Fibroblast of lung (primary cell): ENCODE measurements around the gene RAB20. TPM values are rescaled to one million over a fixed set of nuclear protein-coding genes. Genes with fewer than 3 reads are reported as not detected.

Source experiments
- DNase-seq, 2 donors: peaks; one replicate each; pipeline versions ENCODE4 v3.0.0 to v3.0.0-alpha.2; 2010; ENCODE audit warnings: low read depth in 2 of 2
- H2AFZ ChIP-seq: 2 replicates; pipeline ENCODE4 v1.5.1; 2012; ENCODE audit warnings: low read length, control low read depth, inconsistent platforms
- H3K27ac ChIP-seq: 2 replicates; pipeline ENCODE4 v1.5.1; 2011; ENCODE audit warnings: low read length, control low read depth; ENCODE audit not compliant: insufficient read depth
- H3K27me3 ChIP-seq: 2 replicates; pipeline ENCODE4 v1.5.1; 2011; ENCODE audit warnings: mild to moderate bottlenecking, low read length; ENCODE audit not compliant: control insufficient read depth, insufficient read depth
- H3K36me3 ChIP-seq: 2 replicates; pipeline ENCODE4 v1.5.1; 2011; ENCODE audit warnings: low read length; ENCODE audit not compliant: control insufficient read depth, insufficient read depth
- H3K4me1 ChIP-seq: 2 replicates; pipeline ENCODE4 v1.5.1; 2011; ENCODE audit warnings: low read length; ENCODE audit not compliant: control insufficient read depth, insufficient read depth; ENCODE audit errors: extremely low read depth
- H3K4me2 ChIP-seq: 2 replicates; pipeline ENCODE4 v1.5.1; 2011; ENCODE audit warnings: low read length, control low read depth; ENCODE audit not compliant: insufficient read depth; ENCODE audit errors: extremely low read depth
- H3K4me3 ChIP-seq, 4 experiments: fragments of 200-600 bp in 1 of 4; sonication (generic) in 1 of 4; replicated peaks in 1 of 4; 2 replicates each; pipeline ENCODE4 v1.5.1; 2011 to 2016; ENCODE audit warnings: low read length in 4 of 4, low read depth in 3 of 4, mild to moderate bottlenecking in 3 of 4, control low read depth in 2 of 4, inconsistent platforms in 1 of 4, mixed read lengths in 1 of 4; ENCODE audit not compliant: insufficient read depth in 1 of 4; ENCODE audit errors: control extremely low read depth in 1 of 4
- H3K79me2 ChIP-seq: 2 replicates; pipeline ENCODE4 v1.5.1; 2012; ENCODE audit warnings: mild to moderate bottlenecking, low read length, inconsistent platforms; ENCODE audit not compliant: control insufficient read depth, insufficient read depth
- H3K9ac ChIP-seq: 2 replicates; pipeline ENCODE4 v1.5.1; 2011; ENCODE audit warnings: mild to moderate bottlenecking, low read length, control low read depth; ENCODE audit not compliant: insufficient read depth
- H3K9me3 ChIP-seq: 2 replicates; pipeline ENCODE4 v1.5.1; 2012; ENCODE audit warnings: low read depth, low read length; ENCODE audit not compliant: control insufficient read depth, insufficient read depth
- H4K20me1 ChIP-seq: 2 replicates; pipeline ENCODE4 v1.5.1; 2011; ENCODE audit warnings: low read length; ENCODE audit not compliant: control insufficient read depth, insufficient read depth; ENCODE audit errors: extremely low read depth
- CTCF ChIP-seq, 2 donors: IDR thresholded peaks in 1 of 2; conservative IDR thresholded peaks in 1 of 2; 1 replicate in 1 of 2; 2 replicates in 1 of 2; pipeline ENCODE4 v1.5.1; 2011 to 2012; ENCODE audit warnings: low read length in 2 of 2, control low read depth in 1 of 2, inconsistent platforms in 1 of 2, low read depth in 1 of 2, mild to moderate bottlenecking in 1 of 2
- EZH2 ChIP-seq: IDR thresholded peaks from 2 replicates; pipeline ENCODE4 v1.5.1; 2012; ENCODE audit warnings: low read length, control low read depth, mild to moderate bottlenecking; ENCODE audit errors: missing control alignments
- polyA plus RNA-seq, 2 donors: library from polyadenylated mRNA; depleted of rRNA in 1 of 2; stranded (reverse) in 1 of 2; unstranded in 1 of 2; fragments of >200 nt; gene quantifications; 2 replicates each; pipeline ENCODE4 v1.2.1, GENCODE V29; 2011 to 2012; ENCODE audit warnings: missing spikeins in 1 of 2
- total RNA-seq: library from RNA; depleted of rRNA; stranded (reverse); fragments of >200 nt; gene quantifications from 2 replicates; pipeline ENCODE4 v1.2.1, GENCODE V29; 2014

Gene RAB20
- total and polyA plus RNA-seq, 2 donors (not counting 1 experiment from before 2014, with no cell fraction given) = 3.5 to 4.3 TPM

- no peaks in the 10 kb centered on the region for H4K20me1 ChIP-seq
- no peak overlapping the region for H3K9ac ChIP-seq
- no peak overlapping the region for H2AFZ ChIP-seq
- no peak for DNase-seq
- no peaks in the 10 kb centered on the region for H3K79me2 ChIP-seq
- no peak overlapping the region for H3K4me3 ChIP-seq
- no peaks in the 10 kb centered on the region for H3K9me3 ChIP-seq
- H3K4me2 ChIP-seq = no peak overlapping the region
- peaks cover 13% of the 10 kb centered on the region for H3K36me3 ChIP-seq
- no peak overlapping the region for H3K27ac ChIP-seq
- no peaks in the 10 kb centered on the region for H3K27me3 ChIP-seq
- no peaks in the 10 kb centered on the region for H3K4me1 ChIP-seq
- TF ChIP-seq CTCF (conservative IDR thresholded peaks at IDR 0.05 in 1 of 2, IDR thresholded peaks at IDR 0.05 in 1 of 2; ENCODE audit: low read depth in 1 of 2, low read length in 2 of 2) (no peak), EZH2 (no peak)
These were observed 75.3 kb downstream of the RAB20 start for GRCh38 chr13:110486061-110486715.

- Histone ChIP-seq H3K9ac (no peak overlapping the region), H3K4me3 (no peak overlapping the region), H3K4me2 (no peak overlapping the region), H2AFZ (no peak overlapping the region), H3K27me3 (no peaks in the 10 kb centered on the region), H3K9me3 (no peaks in the 10 kb centered on the region), H3K27ac (no peak overlapping the region), H3K36me3 (peaks cover 13% of the 10 kb centered on the region), H3K79me2 (no peaks in the 10 kb centered on the region), H3K4me1 (no peaks in the 10 kb centered on the region), H4K20me1 (no peaks in the 10 kb centered on the region)
- TF ChIP-seq CTCF (conservative IDR thresholded peaks at IDR 0.05 in 1 of 2, IDR thresholded peaks at IDR 0.05 in 1 of 2; ENCODE audit: low read depth in 1 of 2, low read length in 2 of 2) (no peak), EZH2 (no peak)
- DNase-seq = peak in 1 of 2 donors; percentile 73
These were observed 75.9 kb downstream of the RAB20 start for GRCh38 chr13:110485604-110486003.

GRCh38 chr13:110484290-110485048 is 77.1 kb downstream of the RAB20 start:
- H3K4me2 ChIP-seq = no peak overlapping the region
- DNase-seq = no peak
- peaks cover 11% of the 10 kb centered on the region for H3K36me3 ChIP-seq
- no peaks in the 10 kb centered on the region for H3K4me1 ChIP-seq
- no peak overlapping the region for H2AFZ ChIP-seq
- H3K4me3 ChIP-seq = no peak overlapping the region
- no peak overlapping the region for H3K9ac ChIP-seq
- no peak overlapping the region for H3K27ac ChIP-seq
- H3K9me3 ChIP-seq = no peaks in the 10 kb centered on the region
- no peaks in the 10 kb centered on the region for H4K20me1 ChIP-seq
- TF ChIP-seq CTCF (conservative IDR thresholded peaks at IDR 0.05 in 1 of 2, IDR thresholded peaks at IDR 0.05 in 1 of 2; ENCODE audit: low read depth in 1 of 2, low read length in 2 of 2) (no peak), EZH2 (no peak)
- no peaks in the 10 kb centered on the region for H3K27me3 ChIP-seq
- H3K79me2 ChIP-seq = no peaks in the 10 kb centered on the region
